Nephron (organoid): ENCODE data around the gene TEKT3.
A peak's percentile ranks its signal among the peaks of the same experiment; 100 is the strongest.

Experiments
- H3K27ac Mint-ChIP-seq, 3 experiments: 2 replicates each; pipeline ENCODE4 v1.8.0; 2020; ENCODE audit warnings: mixed read lengths in 3 of 3, mild to moderate bottlenecking in 2 of 3, moderate library complexity in 1 of 3
- H3K27me3 Mint-ChIP-seq: 2 replicates; pipeline ENCODE4 v1.8.0; 2021; ENCODE audit warnings: low read depth, mild to moderate bottlenecking, moderate library complexity, mixed read lengths
- H3K36me3 Mint-ChIP-seq: 2 replicates; pipeline ENCODE4 v1.8.0; 2020; ENCODE audit warnings: low read depth, mixed read lengths
- H3K4me1 Mint-ChIP-seq: 2 replicates; pipeline ENCODE4 v1.8.0; 2020; ENCODE audit warnings: mixed read lengths
- H3K4me3 Mint-ChIP-seq, 3 experiments: 2 replicates each; pipeline ENCODE4 v1.8.0; 2020; ENCODE audit warnings: mild to moderate bottlenecking in 3 of 3, mixed read lengths in 3 of 3, moderate library complexity in 2 of 3
- H3K9me3 Mint-ChIP-seq: 2 replicates; pipeline ENCODE4 v1.8.0; 2020; ENCODE audit warnings: mixed read lengths
- TF ChIP-seq, protein P1 (sequence below), 3 experiments: fragments of 200-600 bp; sonication (generic); IDR thresholded peaks; one replicate each; pipeline ENCODE4 v1.5.0; 2021; ENCODE audit warnings: antibody characterized with exemption in 3 of 3; ENCODE audit not compliant: unreplicated experiment in 3 of 3

The TEKT3 gene

DNA sequence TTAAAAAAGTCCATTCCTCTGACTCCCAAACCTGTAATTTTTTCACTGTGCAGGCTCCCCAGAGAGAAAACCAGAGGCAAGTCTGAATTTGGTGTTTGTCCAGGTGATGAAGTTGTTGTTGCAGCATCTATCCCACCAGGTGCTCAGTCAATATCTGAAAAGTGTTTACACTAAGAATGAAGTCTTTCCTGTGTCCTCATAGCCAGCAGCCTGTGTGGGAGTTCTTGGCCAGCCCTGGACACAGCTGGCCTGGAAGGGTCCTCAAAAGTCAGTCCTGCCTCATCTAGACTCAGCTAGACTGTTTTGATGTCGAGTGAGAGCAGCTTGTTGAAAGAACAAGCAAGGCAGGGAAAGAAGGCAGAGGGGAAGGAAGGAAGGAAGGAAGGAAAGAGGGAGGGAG lies 72.9 kb downstream of the TEKT3 start:
- H3K27ac Mint-ChIP-seq: peak overlapping the region in 2 of 3 experiments; percentile 13 to 71
- H3K4me1 Mint-ChIP-seq: peaks cover 45% of the 10 kb centered on the region
- H3K27me3 Mint-ChIP-seq: peaks cover 47% of the 10 kb centered on the region
- H3K36me3 Mint-ChIP-seq: no peaks in the 10 kb centered on the region
- TF ChIP-seq, protein P1, sequence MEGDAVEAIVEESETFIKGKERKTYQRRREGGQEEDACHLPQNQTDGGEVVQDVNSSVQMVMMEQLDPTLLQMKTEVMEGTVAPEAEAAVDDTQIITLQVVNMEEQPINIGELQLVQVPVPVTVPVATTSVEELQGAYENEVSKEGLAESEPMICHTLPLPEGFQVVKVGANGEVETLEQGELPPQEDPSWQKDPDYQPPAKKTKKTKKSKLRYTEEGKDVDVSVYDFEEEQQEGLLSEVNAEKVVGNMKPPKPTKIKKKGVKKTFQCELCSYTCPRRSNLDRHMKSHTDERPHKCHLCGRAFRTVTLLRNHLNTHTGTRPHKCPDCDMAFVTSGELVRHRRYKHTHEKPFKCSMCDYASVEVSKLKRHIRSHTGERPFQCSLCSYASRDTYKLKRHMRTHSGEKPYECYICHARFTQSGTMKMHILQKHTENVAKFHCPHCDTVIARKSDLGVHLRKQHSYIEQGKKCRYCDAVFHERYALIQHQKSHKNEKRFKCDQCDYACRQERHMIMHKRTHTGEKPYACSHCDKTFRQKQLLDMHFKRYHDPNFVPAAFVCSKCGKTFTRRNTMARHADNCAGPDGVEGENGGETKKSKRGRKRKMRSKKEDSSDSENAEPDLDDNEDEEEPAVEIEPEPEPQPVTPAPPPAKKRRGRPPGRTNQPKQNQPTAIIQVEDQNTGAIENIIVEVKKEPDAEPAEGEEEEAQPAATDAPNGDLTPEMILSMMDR (IDR thresholded peaks at IDR 0.05; ENCODE audit: unreplicated experiment in 3 of 3): no peak
- peaks cover under 1% of the 10 kb centered on the region for H3K9me3 Mint-ChIP-seq
- H3K4me3 Mint-ChIP-seq: no peak overlapping the region

DNA sequence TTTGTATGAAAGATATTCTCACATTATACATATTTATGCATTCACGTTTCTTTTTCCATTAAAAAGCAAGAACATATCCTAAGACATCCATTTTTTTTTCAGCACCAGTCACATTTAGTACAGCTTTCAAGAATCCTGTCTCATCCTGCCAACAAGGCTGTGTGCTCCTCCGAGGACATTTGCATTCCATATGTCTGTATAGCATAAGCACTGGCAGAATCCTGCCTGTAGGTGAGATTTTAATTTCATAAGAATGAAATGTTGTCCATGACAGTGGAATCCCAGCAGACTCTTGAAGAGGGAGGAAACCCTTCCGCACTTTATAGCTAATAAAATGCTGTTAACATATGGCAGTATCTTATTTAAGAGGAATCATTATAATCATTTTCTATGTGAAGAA lies 73.4 kb downstream of the TEKT3 start:
- Mint-ChIP-seq H3K4me1 (peaks cover 48% of the 10 kb centered on the region), H3K4me3 (no peak overlapping the region), H3K36me3 (no peaks in the 10 kb centered on the region), H3K9me3 (no peaks in the 10 kb centered on the region), H3K27ac (peak overlapping the region in 2 of 3 experiments; percentile 13 to 46), H3K27me3 (peaks cover 52% of the 10 kb centered on the region)
- TF ChIP-seq, protein P1 (IDR thresholded peaks at IDR 0.05; ENCODE audit: unreplicated experiment in 3 of 3): no peak

DNA sequence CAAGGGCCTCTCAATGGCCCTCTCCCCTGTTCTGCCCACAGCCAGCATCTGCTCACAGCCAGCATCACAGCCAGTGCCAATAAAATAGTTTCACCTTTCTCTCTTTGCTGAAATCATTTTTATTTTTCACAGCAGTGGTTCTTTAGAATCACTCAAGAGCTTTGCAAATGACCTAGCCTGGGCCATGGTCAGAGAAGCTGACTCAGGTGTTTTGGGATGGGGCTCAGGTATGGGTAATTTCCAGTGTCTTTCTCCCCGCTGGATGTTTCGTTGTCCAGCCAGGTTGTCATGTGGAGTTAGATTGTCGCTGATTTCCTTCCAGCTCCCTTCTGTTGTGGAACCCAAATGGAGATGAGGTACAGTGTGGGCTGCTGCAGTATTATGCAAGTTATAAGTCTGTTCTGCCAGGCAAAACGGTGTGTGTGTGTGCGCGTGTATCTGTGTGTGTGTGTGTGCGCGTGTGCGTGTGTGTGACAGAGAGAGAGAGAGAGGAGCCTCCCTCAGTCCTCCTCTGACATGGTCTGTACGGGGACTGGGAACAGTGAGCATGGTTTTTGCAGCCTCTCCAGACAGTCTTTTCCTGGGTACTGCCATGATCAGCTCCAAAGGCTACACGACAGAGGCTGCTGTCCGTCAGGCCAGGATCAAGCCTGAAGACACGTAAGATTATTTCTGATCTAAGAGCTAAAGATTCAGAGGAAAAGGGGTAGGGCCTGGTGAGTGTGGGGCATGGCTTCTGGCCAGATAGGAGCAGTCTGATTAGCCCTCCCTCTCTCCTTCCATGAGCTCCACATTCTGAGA lies 74.9 kb downstream of the TEKT3 start:
- H3K4me3 Mint-ChIP-seq: no peak overlapping the region
- no peak overlapping the region for H3K27ac Mint-ChIP-seq
- TF ChIP-seq, protein P1 (IDR thresholded peaks at IDR 0.05; ENCODE audit: unreplicated experiment in 3 of 3): no peak
- peaks cover 63% of the 10 kb centered on the region for H3K27me3 Mint-ChIP-seq
- no peaks in the 10 kb centered on the region for H3K36me3 Mint-ChIP-seq
- H3K4me1 Mint-ChIP-seq: peaks cover 56% of the 10 kb centered on the region
- H3K9me3 Mint-ChIP-seq: no peaks in the 10 kb centered on the region

DNA sequence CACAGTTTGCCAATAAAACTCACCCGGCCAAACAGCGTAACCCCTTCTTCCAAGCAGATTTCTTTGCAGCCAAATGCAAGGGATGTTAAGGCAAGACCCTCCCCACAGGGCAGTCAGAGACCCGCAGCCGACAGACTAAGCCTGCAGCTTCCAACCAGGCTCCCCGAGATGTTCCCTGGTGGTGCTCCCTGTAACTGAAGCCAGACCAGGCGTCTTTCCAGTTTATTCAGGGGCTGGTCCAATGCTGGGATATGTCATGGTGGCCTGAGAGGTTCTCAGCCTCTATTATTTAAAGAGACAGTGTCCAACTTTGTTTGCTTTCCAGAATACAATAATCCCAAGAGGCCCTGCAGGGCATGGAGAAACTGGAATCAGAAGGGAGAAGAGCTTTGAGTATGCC lies 76.3 kb downstream of the TEKT3 start, which contains the start of gene PMP22:
PMP22 (minus strand) TSS at position 196 of the 400 bp plus-strand sequence. CDS start 4,599 bp downstream, outside the sequence.
- TF ChIP-seq, protein P1 (IDR thresholded peaks at IDR 0.05; ENCODE audit: unreplicated experiment in 3 of 3): no peak
- H3K36me3 Mint-ChIP-seq: no peaks in the 10 kb centered on the region
- peak within 1 kb of the TSS in 2 of 3 experiments; percentile 8 to 73 for H3K27ac Mint-ChIP-seq
- no peaks in the 10 kb centered on the region for H3K9me3 Mint-ChIP-seq
- peaks cover 70% of the 10 kb centered on the region for H3K27me3 Mint-ChIP-seq
- peak within 1 kb of the TSS; percentile 35 to 85 (median 61) for H3K4me3 Mint-ChIP-seq
- peaks cover 61% of the 10 kb centered on the region for H3K4me1 Mint-ChIP-seq

DNA sequence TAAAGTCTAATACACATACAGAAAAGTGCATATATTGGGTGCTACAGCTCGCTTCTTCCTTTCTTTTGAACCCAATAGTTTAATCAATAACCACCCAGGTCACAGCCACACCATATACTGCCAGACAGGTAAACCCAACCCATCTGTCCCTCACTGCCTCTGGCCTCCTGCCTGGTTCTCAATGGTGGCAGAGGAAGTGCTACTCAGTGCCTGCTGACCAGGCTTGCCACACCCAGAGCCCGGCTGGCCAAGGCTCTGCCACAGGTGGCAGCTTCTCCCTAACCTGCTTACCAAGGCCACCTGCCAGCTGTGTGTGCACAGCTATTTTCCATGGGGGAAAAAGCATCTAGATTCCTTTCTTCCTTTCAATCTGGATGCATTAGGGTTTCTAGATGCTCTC lies 76.9 kb downstream of the TEKT3 start:
- H3K4me3 Mint-ChIP-seq: peak overlapping the region; percentile 35 to 85 (median 61)
- peak overlapping the region in 2 of 3 experiments; percentile 8 to 73 for H3K27ac Mint-ChIP-seq
- H3K9me3 Mint-ChIP-seq: no peaks in the 10 kb centered on the region

More for the DNA sequence above, 76.9 kb downstream of the TEKT3 start:
- TF ChIP-seq, protein P1 (IDR thresholded peaks at IDR 0.05; ENCODE audit: unreplicated experiment in 3 of 3): no peak
- Mint-ChIP-seq H3K4me1 (peaks cover 60% of the 10 kb centered on the region), H3K36me3 (no peaks in the 10 kb centered on the region), H3K27me3 (peaks cover 70% of the 10 kb centered on the region)
